Activated naive CD4-positive, alpha-beta T cell treated with Interleukin-2 at 50 U/mL for 16 hours (primary cell): ENCODE results near the gene ATP8A2.
"Not testable (repeated sequence)": the region's sequence is repeated elsewhere in the genome, so short reads cannot be mapped to it uniquely, and the experiment has no call there.

Experiments
- DNase-seq: peaks from one replicate; pipeline ENCODE4 v3.0.0-alpha.2; 2020

Gene ATP8A2

DNA sequence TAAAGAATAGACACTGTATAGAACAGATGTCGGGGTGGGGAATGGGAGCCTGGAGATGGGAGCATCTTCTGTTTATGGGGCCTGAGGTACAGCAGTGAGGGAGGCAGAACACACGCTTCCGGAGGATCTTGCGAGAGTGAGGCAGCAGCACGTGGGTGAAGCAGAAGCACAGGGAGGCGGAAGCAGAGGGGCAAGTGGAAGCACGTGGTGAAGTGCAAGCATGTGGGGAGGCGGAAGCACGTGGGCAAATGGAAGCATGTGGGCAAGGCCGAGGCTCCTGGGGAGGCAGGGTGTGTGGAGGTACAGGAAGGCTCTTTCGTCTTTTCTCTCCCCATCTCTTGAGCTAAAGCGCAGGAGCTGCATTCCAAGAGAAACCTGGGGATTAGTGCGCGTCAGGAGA, 198.4 kb downstream of the ATP8A2 start:
- no peak for DNase-seq

- DNase-seq: no peak
These were observed 199.5 kb downstream of the ATP8A2 start for GRCh38 chr13:25571237-25571636.

DNA sequence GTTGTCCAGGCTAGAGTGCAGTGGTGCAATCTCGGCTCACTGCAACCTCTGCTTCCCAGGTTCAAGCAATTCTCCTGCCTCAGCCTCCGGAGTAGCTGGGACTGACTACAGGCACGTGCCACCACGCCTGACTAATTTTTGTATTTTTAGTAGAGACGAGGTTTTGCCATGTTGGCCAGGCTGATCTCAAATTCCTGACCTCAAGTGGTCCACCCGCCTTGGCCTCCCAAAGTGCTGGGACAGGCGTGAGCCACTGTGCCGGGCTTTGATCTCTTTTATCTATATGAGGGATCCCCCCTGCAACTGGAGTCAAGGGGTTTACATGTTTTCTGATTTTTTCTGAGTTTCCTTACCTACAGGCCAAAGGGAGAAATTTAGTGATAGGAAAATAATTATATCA, 200.4 kb downstream of the ATP8A2 start:
- DNase-seq: not testable (repeated sequence)

GRCh38 chr13:25574437-25575411, 202.9 kb downstream of the ATP8A2 start:
- peak; percentile 70 for DNase-seq

GRCh38 chr13:25575562-25575961, 203.8 kb downstream of the ATP8A2 start:
- no peak for DNase-seq

- no peak for DNase-seq
These were observed 206.8 kb downstream of the ATP8A2 start for GRCh38 chr13:25578526-25578925.

- no peak for DNase-seq
These were observed 207.4 kb downstream of the ATP8A2 start for GRCh38 chr13:25579221-25579620.

GRCh38 chr13:25581351-25581750, 209.6 kb downstream of the ATP8A2 start:
- DNase-seq: no peak

- DNase-seq: no peak
These were observed 212.3 kb downstream of the ATP8A2 start for GRCh38 chr13:25584087-25584486.

GRCh38 chr13:25585000-25585399, 213.2 kb downstream of the ATP8A2 start:
- DNase-seq: no peak

- no peak for DNase-seq
These were observed 215.7 kb downstream of the ATP8A2 start for GRCh38 chr13:25587326-25587980.

- DNase-seq: no peak
These were observed 216.7 kb downstream of the ATP8A2 start for GRCh38 chr13:25588336-25589060.

DNA sequence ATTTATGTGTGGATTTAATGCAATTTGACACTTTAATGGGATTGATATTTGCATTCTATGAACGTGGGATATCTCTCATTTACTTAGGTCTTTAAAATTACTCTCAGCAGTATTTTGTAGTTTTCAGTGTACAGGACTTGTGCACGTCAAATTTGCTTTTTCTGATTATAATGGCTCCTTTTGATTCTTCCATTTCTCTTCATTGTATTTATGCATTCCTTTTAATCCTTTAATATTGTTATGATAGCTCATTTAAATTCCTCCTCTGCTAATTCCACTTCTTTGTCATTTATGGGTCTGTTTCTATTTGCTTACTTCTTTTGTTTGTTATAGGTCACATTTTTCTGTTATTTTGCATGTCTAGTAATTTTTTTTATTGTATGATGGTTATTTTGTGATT, 226.6 kb downstream of the ATP8A2 start:
- DNase-seq: no peak

GRCh38 chr13:25602176-25602575, 230.4 kb downstream of the ATP8A2 start:
- no peak for DNase-seq

DNA sequence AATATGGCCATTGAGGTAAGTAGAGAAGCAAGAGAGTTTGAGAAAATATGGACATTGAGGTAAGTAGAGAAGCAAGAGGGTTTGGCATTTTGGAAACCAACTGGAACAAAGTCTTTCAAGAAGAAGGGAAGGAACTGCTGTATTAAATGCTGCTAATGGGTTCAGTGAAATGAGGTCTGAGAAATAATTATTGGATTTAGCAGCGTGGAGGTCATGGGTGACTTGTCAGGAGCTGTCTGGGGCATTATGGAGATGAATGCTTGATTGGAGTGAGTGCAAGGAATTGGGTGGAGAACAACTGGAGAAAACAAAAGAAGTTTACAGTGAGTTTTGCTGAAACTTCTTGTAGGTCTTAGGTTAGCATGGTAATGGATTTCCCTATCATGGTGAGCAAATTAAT, 232.3 kb downstream of the ATP8A2 start:
- DNase-seq: no peak

GRCh38 chr13:25607096-25607495, 235.3 kb downstream of the ATP8A2 start:
- no peak for DNase-seq

- DNase-seq: no peak
These were observed 236.4 kb downstream of the ATP8A2 start for GRCh38 chr13:25608181-25608580.

GRCh38 chr13:25616674-25617073, 244.9 kb downstream of the ATP8A2 start:
- DNase-seq: no peak

DNA sequence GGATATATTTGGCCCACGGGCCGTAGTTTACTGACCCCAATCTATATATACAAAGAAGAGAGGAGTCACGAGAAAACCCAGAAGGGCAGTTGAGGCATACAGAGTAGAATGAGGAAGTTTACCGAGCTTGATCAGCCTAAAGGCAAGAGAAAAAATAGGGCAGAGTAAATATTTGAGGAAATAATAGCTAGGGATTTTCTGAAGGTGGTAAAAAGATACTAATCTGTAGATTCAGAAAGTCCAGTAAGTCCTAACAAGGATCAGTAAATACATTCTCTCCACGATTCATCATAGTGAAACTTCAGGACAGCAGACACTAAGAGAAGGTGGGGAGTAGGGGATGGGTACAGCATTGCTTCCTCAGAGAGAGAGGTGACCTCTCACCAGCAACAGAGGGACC, 248.1 kb downstream of the ATP8A2 start:
- DNase-seq: no peak

DNA sequence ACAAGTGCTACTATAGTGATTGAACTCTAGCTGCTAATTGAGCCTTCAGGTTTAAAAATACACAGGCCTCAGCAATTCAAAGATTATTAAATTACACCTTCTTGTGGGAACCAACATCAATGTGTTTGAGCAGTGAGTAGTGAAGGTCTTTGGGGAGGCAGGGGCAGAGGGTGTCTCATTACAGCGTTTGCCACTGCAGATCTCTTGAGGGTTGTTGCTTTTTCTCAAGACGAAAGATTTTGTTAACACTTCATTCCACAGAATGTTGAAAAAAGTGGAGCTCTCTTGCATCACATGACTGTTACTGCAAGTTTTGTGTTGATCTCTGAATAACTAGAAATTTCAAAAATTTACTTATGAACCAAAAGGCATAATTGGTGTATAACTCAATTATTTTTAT, 253.6 kb downstream of the ATP8A2 start:
- no peak for DNase-seq

- no peak for DNase-seq
These were observed 258.6 kb downstream of the ATP8A2 start for GRCh38 chr13:25630329-25630900.

GRCh38 chr13:25632166-25632888, 260.6 kb downstream of the ATP8A2 start:
- no peak for DNase-seq
